ENCODE data around the gene INTS4.
"Not testable (repeated sequence)": the region's sequence is repeated elsewhere in the genome, so short reads cannot be mapped to it uniquely, and the experiment has no call there.

Gene INTS4

DNA sequence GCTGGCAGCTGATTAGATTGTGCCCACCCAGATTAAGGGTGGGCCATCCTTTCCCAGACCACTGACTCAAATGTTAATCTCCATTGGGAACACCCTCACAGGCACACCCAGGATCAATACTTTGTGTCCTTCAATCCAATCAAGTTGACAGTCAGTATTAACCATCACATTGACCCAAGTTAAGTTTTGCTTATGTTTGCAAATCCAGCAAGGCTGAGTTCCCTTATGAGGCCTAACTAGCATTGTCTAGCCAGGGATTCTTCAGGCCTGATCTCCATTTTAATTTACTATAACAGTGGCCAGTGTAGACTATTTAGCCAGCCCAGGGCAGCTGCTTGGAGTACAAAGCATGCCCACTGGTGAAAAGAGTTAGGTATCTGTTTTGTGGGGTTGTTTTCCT lies 30.9 kb upstream of the INTS4 start:
- DNase-seq (ENCODE audit: low read depth in 2 of 2): no peak

DNA sequence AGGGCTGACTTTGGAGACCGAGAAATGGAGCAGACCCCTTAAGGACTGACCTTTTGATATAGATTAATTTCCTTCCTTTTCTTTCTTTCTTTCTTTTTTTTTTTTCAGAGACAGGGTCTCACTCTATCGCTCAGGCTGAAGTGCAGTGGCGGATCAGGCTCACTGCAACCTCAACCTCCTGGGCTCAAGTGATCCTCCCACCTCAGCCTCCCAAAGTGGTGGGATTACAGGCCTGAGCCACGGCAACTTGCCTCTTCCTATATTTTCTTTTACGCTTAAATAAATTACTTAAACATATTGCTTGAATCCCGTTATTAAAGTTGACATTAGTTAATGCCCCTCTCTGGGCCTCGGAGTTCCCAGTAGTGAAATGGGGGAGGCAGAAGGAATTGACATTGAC lies 29.0 kb upstream of the INTS4 start:
- no peak for DNase-seq (ENCODE audit: low read depth in 2 of 2)

GRCh38 chr11:78022397-78023396 lies 28.2 kb upstream of the INTS4 start, which contains the start of gene KCTD14:
KCTD14 (minus strand) TSS chr11:78023276; CDS start chr11:78023249, 27 bp downstream.
- DNase-seq (ENCODE audit: low read depth in 2 of 2): no peak

- DNase-seq (ENCODE audit: low read depth in 2 of 2): no peak
Measured at GRCh38 chr11:78021611-78022010, 27.1 kb upstream of the INTS4 start.

DNA sequence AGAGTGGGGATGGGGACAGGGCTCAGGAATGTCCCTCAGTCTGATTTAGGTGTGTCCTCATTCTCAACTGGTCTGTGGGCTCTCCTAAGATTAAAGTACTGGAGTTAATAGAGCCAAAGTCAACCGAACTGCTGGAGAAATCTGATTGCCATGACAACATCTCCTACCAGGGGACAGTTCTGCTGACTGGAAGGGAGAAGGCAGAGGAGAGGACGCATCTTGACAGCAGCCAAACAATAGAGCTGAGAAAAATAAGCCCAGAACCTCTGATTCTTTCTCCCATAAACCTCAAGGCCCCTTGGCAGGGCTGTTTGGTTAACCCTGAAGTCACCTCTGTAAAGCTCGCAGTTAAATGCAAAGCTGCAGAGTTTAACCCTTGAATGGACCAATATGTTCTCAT lies 25.8 kb upstream of the INTS4 start:
- no peak for DNase-seq (ENCODE audit: low read depth in 2 of 2)

DNA sequence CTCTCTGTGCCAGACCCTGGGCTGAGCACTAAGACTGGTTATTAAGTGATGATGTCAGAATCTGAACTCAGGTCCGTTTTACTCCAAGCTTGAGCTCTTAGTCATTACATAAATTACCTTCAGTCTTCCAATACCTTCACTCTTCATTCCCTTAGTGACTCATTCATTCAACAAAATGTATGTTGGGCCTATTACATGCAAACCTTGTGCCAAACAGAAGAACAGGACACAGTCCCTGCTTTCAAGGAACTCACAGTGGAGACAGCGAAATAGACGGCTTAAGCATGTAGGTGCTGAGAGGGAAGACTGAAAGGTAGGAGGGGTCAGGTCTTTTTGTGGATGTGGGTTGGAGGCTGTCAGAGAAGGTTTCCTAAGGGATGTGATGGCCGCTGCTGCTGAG lies 25.3 kb upstream of the INTS4 start:
- no peak for DNase-seq (ENCODE audit: low read depth in 2 of 2)

GRCh38 chr11:78015878-78016277 lies 21.4 kb upstream of the INTS4 start:
- DNase-seq (ENCODE audit: low read depth in 2 of 2): no peak

GRCh38 chr11:78014937-78015520 lies 20.6 kb upstream of the INTS4 start:
- not testable (repeated sequence) for DNase-seq (ENCODE audit: low read depth in 2 of 2)

DNA sequence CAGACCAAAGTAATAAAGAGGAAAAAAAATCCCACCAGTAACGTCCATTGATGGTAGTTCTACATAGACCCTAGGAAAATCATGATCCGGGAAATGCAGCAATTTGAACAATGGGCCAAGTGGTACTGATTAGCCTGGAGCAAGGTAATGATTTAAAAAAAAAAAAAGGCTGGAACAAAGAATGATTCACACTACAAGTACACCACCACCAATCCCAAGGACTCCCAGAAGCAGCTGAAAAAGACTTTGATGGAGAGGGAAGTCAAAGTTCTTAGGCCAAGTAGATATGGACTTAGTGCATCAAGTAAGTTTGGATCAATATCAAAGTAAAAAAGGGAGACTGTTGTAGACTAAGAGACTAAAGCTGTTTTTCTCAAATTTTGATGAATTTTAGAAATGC lies 16.8 kb upstream of the INTS4 start:
- no peak for DNase-seq (ENCODE audit: low read depth in 2 of 2)

GRCh38 chr11:78010755-78011154 lies 16.3 kb upstream of the INTS4 start:
- no peak for DNase-seq (ENCODE audit: low read depth in 2 of 2)

- DNase-seq (ENCODE audit: low read depth in 2 of 2): no peak
Measured at GRCh38 chr11:78010304-78010703, 15.8 kb upstream of the INTS4 start.

DNA sequence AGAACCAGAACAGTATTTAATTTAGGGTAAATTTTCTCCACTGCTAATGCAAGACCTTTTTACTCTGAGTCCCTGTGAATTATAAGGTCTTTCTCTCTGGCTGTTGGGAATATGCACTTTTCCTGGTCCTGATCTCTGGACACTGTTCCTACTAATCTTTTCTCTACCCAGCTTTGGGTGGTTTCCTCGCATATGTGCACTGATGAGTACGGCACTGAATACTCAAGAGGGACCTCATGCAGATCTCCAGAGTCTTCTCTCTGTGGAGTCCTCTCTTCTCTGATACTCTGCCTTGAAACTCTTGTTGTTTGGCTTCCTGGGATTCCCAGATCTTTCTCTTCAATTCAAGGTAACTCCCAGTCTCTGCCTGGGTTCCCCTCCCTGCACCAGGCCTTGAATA lies 14.6 kb upstream of the INTS4 start:
- DNase-seq (ENCODE audit: low read depth in 2 of 2): no peak

DNA sequence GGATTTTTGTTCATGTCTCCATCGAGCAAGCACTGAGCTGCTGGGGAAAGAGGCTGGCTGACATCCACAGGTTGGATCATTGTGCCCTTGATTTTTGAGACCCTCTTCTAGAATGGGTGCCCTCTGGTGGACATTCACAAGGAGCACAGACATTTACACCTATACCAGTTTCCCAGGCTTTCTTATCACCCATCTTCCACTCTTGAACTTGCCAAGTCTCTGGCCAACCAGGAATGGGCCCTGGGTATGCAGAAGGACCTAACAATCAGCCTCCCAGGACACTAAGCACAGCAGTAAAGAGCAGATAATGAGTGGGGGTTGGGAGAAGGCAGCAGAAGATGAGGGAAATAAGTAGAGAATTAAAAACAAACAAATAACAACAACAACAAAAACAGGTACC lies 5.7 kb upstream of the INTS4 start:
- peak in 1 of 2 donors; percentile 20 for DNase-seq (ENCODE audit: low read depth in 2 of 2)

GRCh38 chr11:77999446-78000030 lies 5.1 kb upstream of the INTS4 start:
- DNase-seq (ENCODE audit: low read depth in 2 of 2): no peak

DNA sequence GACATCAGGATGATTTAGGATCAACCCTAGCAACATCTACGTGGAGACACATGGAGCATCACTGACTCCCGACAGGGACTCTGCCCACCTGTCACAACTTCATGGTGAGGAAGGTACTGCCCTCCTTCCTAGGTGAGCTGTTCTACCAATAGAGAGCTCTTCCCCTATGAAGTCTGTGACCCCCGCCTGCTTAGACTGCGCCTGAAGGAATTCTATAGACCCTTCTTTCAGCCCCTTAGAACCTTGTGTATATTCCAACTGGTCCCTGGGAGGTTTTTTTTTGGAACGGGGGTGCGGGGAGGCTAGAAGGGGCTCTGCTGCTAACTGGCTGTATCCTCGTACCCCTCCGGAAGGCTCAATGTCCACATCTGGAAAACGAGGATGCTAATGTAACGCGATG lies 566 bp downstream of the INTS4 start:
- DNase-seq (ENCODE audit: low read depth in 2 of 2): no peak

DNA sequence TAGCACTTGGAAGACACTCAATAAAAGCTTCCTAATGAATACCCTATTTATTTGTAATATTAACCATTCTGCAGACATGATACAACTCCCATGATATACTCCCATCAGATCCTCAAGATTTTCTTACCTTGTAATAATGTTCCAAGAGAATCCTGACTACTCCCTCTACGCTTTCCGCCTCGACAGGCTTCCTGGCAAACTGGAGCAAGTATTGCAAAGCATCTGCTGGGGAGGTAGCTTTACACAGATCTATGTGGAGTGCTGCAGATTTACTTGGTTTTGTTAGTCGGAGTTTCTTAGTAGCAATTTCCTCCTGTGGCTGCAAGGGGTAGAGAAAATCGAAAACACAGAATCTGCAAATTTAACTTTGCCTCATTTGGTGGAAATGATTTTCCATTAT lies 3.5 kb downstream of the INTS4 start:
- DNase-seq (ENCODE audit: low read depth in 2 of 2): no peak

GRCh38 chr11:77986456-77986855 lies 8.0 kb downstream of the INTS4 start:
- not testable (repeated sequence) for DNase-seq (ENCODE audit: low read depth in 2 of 2)

DNA sequence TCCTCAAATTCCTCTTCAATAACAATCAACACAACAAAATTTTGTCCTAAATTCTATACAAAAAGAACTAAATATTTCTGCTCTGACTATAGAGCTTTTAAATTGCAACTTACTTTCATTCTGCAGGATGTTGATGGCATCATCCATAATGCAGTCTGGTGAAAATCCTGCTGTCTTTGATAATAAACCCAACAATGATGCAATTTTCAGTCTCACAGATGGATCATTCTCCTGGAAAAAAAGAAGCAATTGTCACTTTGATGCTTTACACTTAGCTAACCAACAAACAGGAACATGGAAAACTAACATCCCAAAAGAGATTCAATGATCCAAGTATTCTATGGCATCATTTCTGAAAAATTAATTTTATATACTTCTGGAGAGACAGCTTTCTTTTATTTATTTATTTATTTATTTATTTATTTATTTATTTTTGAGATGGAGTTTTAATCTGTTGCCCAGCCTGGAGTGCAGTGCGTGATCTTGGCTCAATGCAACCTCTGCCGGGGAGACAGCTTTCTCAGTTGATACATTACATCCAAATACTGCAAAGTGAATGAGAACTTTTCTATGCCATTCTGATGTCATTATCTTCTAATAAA lies 13.0 kb downstream of the INTS4 start:
- DNase-seq (ENCODE audit: low read depth in 2 of 2): no peak

- no peak for DNase-seq (ENCODE audit: low read depth in 2 of 2)
Measured at GRCh38 chr11:77968337-77968736, 26.1 kb downstream of the INTS4 start.

- DNase-seq (ENCODE audit: low read depth in 2 of 2): no peak
Measured at GRCh38 chr11:77967753-77968152, 26.7 kb downstream of the INTS4 start.

DNA sequence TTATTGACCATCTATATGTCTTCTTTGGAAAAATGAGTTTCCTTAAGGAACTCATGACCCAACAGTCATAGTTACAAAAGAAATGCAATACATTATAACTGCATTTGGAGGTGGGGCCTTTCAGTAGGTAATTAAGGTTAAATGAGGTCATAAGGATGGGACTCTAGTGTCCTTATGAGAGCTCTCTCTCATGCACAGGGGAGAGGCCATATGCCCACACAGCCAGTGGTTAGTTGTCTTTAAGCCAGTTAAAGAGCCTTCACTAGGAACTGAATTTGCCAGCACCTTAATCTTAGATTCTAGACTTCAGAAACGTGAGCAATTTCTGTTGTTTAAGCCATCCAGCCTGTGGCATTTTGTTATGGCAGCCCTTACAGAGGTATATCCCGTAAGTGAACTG lies 27.3 kb downstream of the INTS4 start:
- no peak for DNase-seq (ENCODE audit: low read depth in 2 of 2)

DNA sequence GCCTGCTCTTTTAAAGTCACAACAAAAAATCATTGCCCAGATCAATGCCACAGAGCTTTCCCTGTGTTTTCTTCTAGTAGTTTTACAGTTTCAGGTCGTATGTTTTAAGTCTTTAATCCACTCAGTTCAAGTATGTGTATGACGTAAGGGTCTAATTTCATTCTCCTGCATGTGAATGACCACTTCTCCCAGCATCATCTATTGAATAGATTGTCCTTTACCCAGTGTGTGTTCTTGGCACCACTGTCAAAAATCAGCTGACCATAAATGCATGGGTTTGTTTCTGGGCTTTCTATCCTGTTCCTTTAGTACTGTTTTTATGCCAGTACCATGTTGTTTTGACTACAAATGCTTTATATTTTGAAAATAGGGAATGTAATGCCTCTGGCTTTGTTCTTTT lies 28.1 kb downstream of the INTS4 start:
- no peak for DNase-seq (ENCODE audit: low read depth in 2 of 2)

All from activated CD8-positive, alpha-beta memory T cell treated with anti-CD3 and anti-CD28 coated beads for 4 hours (primary cell).